ENCODE results near the gene AATF.

AATF gene

DNA sequence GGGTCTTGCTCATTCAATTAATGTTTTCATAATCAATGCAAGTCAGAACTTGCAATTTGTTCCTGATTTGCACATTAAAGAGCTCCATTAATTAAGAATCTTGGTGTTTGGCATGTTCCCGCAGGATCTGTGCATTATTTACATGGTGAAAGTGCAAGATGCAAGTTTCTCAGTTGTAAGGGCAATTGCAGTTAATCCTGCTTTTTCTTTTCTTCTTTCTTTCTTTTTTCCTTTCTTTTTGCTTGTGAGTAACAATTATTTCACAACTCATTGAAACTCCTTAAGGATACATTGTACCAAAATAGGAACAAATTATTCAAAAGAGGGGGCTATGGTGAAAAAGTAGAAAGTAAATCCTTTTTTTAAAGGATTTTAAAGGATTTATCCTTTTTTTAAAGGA, 24.2 kb downstream of the AATF start:
- Histone ChIP-seq H3K4ac (ENCODE audit: low read depth in 1 of 2, low read length in 2 of 2) (no peak overlapping the region), H3K4me1 (ENCODE audit: control insufficient read depth, insufficient read depth, low read depth, low read length) (peaks cover 1% of the 10 kb centered on the region), H3K18ac (ENCODE audit: low read depth in 1 of 2, low read length in 2 of 2) (no peak overlapping the region), H2AFZ (ENCODE audit: low read depth, low read length) (no peak overlapping the region), H2BK15ac (ENCODE audit: low read depth, poor library complexity, severe bottlenecking) (no peak overlapping the region), H3K23ac (ENCODE audit: low read length in 2 of 2) (no peak overlapping the region), H3K4me2 (ENCODE audit: low read length, poor library complexity, severe bottlenecking) (no peak overlapping the region), H3K27me3 (ENCODE audit: control insufficient read depth in 1 of 2, insufficient read depth in 1 of 2, low read length in 2 of 2) (no peaks in the 10 kb centered on the region), H4K91ac (ENCODE audit: low read length) (no peak overlapping the region), H3K9ac (ENCODE audit: low read length) (no peak overlapping the region), H3K79me1 (replicated peaks; ENCODE audit: low read length, poor library complexity, severe bottlenecking) (peaks cover 14% of the 10 kb centered on the region), H3K27ac (ENCODE audit: low read length, poor library complexity, severe bottlenecking) (no peak overlapping the region), H2BK120ac (ENCODE audit: low read depth, low read length) (no peak overlapping the region), H3K36me3 (ENCODE audit: control insufficient read depth in 1 of 2, insufficient read depth in 2 of 2, low read depth in 1 of 2, low read length in 2 of 2) (peaks cover 3 to 22% of the 10 kb centered on the region in 2 experiments), H3K14ac (ENCODE audit: low read length in 2 of 2) (no peak overlapping the region), H2AK5ac (ENCODE audit: low read length, severe bottlenecking) (no peak overlapping the region), H3K9me3 (ENCODE audit: control insufficient read depth, low read length) (no peaks in the 10 kb centered on the region), H4K8ac (ENCODE audit: low read length) (no peak overlapping the region), H3K4me3 (ENCODE audit: insufficient read depth in 1 of 2, low read depth in 1 of 2, low read length in 2 of 2) (no peak overlapping the region), H2BK12ac (ENCODE audit: low read length in 2 of 2) (no peak overlapping the region), H2BK5ac (ENCODE audit: low read depth, low read length, poor library complexity, severe bottlenecking) (no peak overlapping the region)
- no peak for DNase-seq
- WGBS, result no CpG with 5 or more reads among the region's 1 CpG

DNA sequence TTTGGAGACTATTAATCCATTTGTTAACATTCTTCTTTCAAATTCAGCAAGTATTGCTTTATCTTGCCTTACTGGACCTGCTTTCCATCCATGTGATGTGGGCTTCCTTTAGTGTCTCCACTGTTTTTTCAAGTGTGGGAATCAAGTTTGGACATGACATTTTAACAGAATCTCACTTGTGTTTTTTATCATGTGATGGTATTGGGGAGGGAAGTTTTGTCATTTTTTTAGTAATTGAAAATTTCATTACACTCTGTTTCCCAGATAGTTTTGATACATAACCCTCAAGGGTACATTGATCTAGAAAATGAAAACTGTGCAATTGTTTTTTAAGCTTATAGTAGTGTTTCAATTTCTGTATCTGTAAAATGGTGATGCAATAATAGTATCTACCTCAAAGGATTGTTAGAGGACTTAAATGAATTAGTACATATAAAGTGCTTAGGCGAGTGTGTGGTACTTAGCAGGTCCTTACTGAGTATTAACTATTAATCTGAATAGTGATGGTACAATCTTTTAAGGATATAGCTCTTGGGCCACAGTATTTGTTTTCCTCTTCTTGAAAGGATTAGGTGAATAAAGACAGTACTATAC, 27.3 kb downstream of the AATF start:
- Histone ChIP-seq H3K23ac (ENCODE audit: low read length in 2 of 2) (no peak overlapping the region), H2BK15ac (ENCODE audit: low read depth, poor library complexity, severe bottlenecking) (no peak overlapping the region), H3K36me3 (ENCODE audit: control insufficient read depth in 1 of 2, insufficient read depth in 2 of 2, low read depth in 1 of 2, low read length in 2 of 2) (no peaks in the 10 kb centered on the region), H3K27ac (ENCODE audit: low read length, poor library complexity, severe bottlenecking) (no peak overlapping the region), H3K79me1 (replicated peaks; ENCODE audit: low read length, poor library complexity, severe bottlenecking) (peaks cover 7% of the 10 kb centered on the region), H2AFZ (ENCODE audit: low read depth, low read length) (no peak overlapping the region), H3K18ac (ENCODE audit: low read depth in 1 of 2, low read length in 2 of 2) (no peak overlapping the region), H3K27me3 (ENCODE audit: control insufficient read depth in 1 of 2, insufficient read depth in 1 of 2, low read length in 2 of 2) (no peaks in the 10 kb centered on the region), H2BK5ac (ENCODE audit: low read depth, low read length, poor library complexity, severe bottlenecking) (no peak overlapping the region), H2BK12ac (ENCODE audit: low read length in 2 of 2) (no peak overlapping the region), H3K4me3 (ENCODE audit: insufficient read depth in 1 of 2, low read depth in 1 of 2, low read length in 2 of 2) (no peak overlapping the region), H3K9ac (ENCODE audit: low read length) (no peak overlapping the region), H3K4me1 (ENCODE audit: control insufficient read depth, insufficient read depth, low read depth, low read length) (peaks cover 1% of the 10 kb centered on the region), H3K4ac (ENCODE audit: low read depth in 1 of 2, low read length in 2 of 2) (no peak overlapping the region), H3K14ac (ENCODE audit: low read length in 2 of 2) (no peak overlapping the region), H3K4me2 (ENCODE audit: low read length, poor library complexity, severe bottlenecking) (no peak overlapping the region), H2BK120ac (ENCODE audit: low read depth, low read length) (no peak overlapping the region), H4K8ac (ENCODE audit: low read length) (no peak overlapping the region), H2AK5ac (ENCODE audit: low read length, severe bottlenecking) (no peak overlapping the region), H3K9me3 (ENCODE audit: control insufficient read depth, low read length) (no peaks in the 10 kb centered on the region), H4K91ac (ENCODE audit: low read length) (no peak overlapping the region)
- no peak for DNase-seq
- WGBS, result 100% methylated on average over 1 of the region's 1 CpG

DNA sequence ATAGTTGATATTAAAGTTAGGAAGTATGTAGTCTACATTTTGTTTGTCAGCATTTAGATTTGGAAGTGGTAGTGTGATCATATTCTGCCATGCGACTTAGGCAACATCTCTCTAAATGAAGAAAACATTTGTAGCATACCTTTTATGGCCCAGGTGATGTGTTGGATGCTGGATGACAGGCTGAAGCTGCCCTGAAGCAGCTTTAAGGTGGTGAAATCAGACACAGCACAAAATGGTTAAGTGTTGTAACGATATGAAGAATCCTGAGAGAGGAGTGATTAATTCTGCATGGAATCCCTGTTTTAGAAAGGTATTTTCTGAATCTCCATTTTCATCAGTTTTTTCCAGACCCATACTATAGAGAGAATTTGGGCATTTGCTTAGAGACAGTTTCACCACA, 28.3 kb downstream of the AATF start:
- Histone ChIP-seq H3K4me1 (ENCODE audit: control insufficient read depth, insufficient read depth, low read depth, low read length) (peaks cover 1% of the 10 kb centered on the region), H3K14ac (ENCODE audit: low read length in 2 of 2) (no peak overlapping the region), H2BK12ac (ENCODE audit: low read length in 2 of 2) (no peak overlapping the region), H2BK15ac (ENCODE audit: low read depth, poor library complexity, severe bottlenecking) (no peak overlapping the region), H4K8ac (ENCODE audit: low read length) (no peak overlapping the region), H3K18ac (ENCODE audit: low read depth in 1 of 2, low read length in 2 of 2) (no peak overlapping the region), H2BK120ac (ENCODE audit: low read depth, low read length) (no peak overlapping the region), H3K23ac (ENCODE audit: low read length in 2 of 2) (no peak overlapping the region), H3K27me3 (ENCODE audit: control insufficient read depth in 1 of 2, insufficient read depth in 1 of 2, low read length in 2 of 2) (no peaks in the 10 kb centered on the region), H3K9ac (ENCODE audit: low read length) (no peak overlapping the region), H3K27ac (ENCODE audit: low read length, poor library complexity, severe bottlenecking) (no peak overlapping the region), H3K4ac (ENCODE audit: low read depth in 1 of 2, low read length in 2 of 2) (no peak overlapping the region), H2AFZ (ENCODE audit: low read depth, low read length) (no peak overlapping the region), H2AK5ac (ENCODE audit: low read length, severe bottlenecking) (no peak overlapping the region), H4K91ac (ENCODE audit: low read length) (no peak overlapping the region), H3K9me3 (ENCODE audit: control insufficient read depth, low read length) (no peaks in the 10 kb centered on the region), H3K79me1 (replicated peaks; ENCODE audit: low read length, poor library complexity, severe bottlenecking) (peaks cover 8% of the 10 kb centered on the region), H3K36me3 (ENCODE audit: control insufficient read depth in 1 of 2, insufficient read depth in 2 of 2, low read depth in 1 of 2, low read length in 2 of 2) (no peaks in the 10 kb centered on the region), H3K4me2 (ENCODE audit: low read length, poor library complexity, severe bottlenecking) (no peak overlapping the region), H3K4me3 (ENCODE audit: insufficient read depth in 1 of 2, low read depth in 1 of 2, low read length in 2 of 2) (no peak overlapping the region), H2BK5ac (ENCODE audit: low read depth, low read length, poor library complexity, severe bottlenecking) (no peak overlapping the region)
- no peak for DNase-seq
- 89% methylated on average over 1 of the region's 2 CpGs for WGBS

DNA sequence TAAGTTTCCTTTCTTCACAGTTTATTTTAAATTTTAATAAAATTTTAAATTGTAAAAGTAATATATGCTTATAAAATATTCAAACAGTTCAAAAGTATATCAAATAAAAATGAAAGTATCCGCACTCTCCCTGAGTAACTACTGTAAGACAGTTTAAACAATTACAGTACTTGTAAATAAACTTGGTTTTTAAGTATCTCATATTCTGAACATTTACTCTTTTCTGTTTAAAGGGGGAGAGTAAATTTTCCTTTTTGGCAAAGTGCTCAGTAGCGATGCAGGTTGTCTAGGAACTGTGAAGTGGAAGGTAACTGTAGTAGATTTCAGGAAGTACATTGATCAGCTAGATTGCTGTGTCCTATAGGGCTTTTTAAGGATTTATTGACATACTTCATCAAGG, 28.8 kb downstream of the AATF start:
- Histone ChIP-seq H3K79me1 (replicated peaks; ENCODE audit: low read length, poor library complexity, severe bottlenecking) (peaks cover 8% of the 10 kb centered on the region), H2BK120ac (ENCODE audit: low read depth, low read length) (no peak overlapping the region), H2BK15ac (ENCODE audit: low read depth, poor library complexity, severe bottlenecking) (no peak overlapping the region), H4K8ac (ENCODE audit: low read length) (no peak overlapping the region), H4K91ac (ENCODE audit: low read length) (no peak overlapping the region), H2BK12ac (ENCODE audit: low read length in 2 of 2) (no peak overlapping the region), H3K9me3 (ENCODE audit: control insufficient read depth, low read length) (no peaks in the 10 kb centered on the region), H3K9ac (ENCODE audit: low read length) (no peak overlapping the region), H3K27me3 (ENCODE audit: control insufficient read depth in 1 of 2, insufficient read depth in 1 of 2, low read length in 2 of 2) (no peaks in the 10 kb centered on the region), H3K4ac (ENCODE audit: low read depth in 1 of 2, low read length in 2 of 2) (no peak overlapping the region), H3K4me3 (ENCODE audit: insufficient read depth in 1 of 2, low read depth in 1 of 2, low read length in 2 of 2) (no peak overlapping the region), H3K14ac (ENCODE audit: low read length in 2 of 2) (no peak overlapping the region), H2AK5ac (ENCODE audit: low read length, severe bottlenecking) (no peak overlapping the region), H3K4me2 (ENCODE audit: low read length, poor library complexity, severe bottlenecking) (no peak overlapping the region), H2AFZ (ENCODE audit: low read depth, low read length) (no peak overlapping the region), H3K23ac (ENCODE audit: low read length in 2 of 2) (no peak overlapping the region), H3K36me3 (ENCODE audit: control insufficient read depth in 1 of 2, insufficient read depth in 2 of 2, low read depth in 1 of 2, low read length in 2 of 2) (peaks cover 0 to 1% of the 10 kb centered on the region in 2 experiments), H2BK5ac (ENCODE audit: low read depth, low read length, poor library complexity, severe bottlenecking) (no peak overlapping the region), H3K4me1 (ENCODE audit: control insufficient read depth, insufficient read depth, low read depth, low read length) (peaks cover 1% of the 10 kb centered on the region), H3K27ac (ENCODE audit: low read length, poor library complexity, severe bottlenecking) (no peak overlapping the region), H3K18ac (ENCODE audit: low read depth in 1 of 2, low read length in 2 of 2) (no peak overlapping the region)
- DNase-seq, result no peak
- WGBS, result 100% methylated on average over 1 of the region's 2 CpGs

Measured in mesenchymal stem cell (in vitro differentiated cells and primary cell).